MM.1S (cell line): ENCODE data around the gene CCDC88C.
"Not testable (repeated sequence)": the region's sequence is repeated elsewhere in the genome, so short reads cannot be mapped to it uniquely, and the experiment has no call there.

Experiments used
- CTCF ChIP-seq: fragments of 300-600 bp; sonication (generic); IDR thresholded peaks from 2 replicates; pipeline ENCODE4 v1.5.1; 2016; ENCODE audit warnings: antibody characterized with exemption, low read length, mixed read lengths
- EZH2 ChIP-seq: fragments of 300-600 bp; sonication (generic); optimal IDR thresholded peaks from 2 replicates; pipeline ENCODE3; 2017; ENCODE audit warnings: low read depth, mild to moderate bottlenecking, antibody characterized with exemption, low read length, mixed read lengths
- EZH2phosphoT487 ChIP-seq: fragments of 300-600 bp; sonication (generic); IDR thresholded peaks from 2 replicates; pipeline ENCODE4 v1.6.1; 2018; ENCODE audit warnings: antibody characterized with exemption, low read length

GRCh38 chr14:91226360-91226759 is 191.3 kb downstream of the CCDC88C start:
- not testable (repeated sequence) for TF ChIP-seq CTCF, EZH2, EZH2phosphoT487
